HG02870 (cell line): Measurements from ENCODE around the gene PIK3C3.

Source experiments
- ATAC-seq: cut with Tn5 transposase; IDR thresholded peaks from one replicate; pipeline ENCODE4 v1.9.1; 2021; ENCODE audit warnings: mild to moderate bottlenecking, moderate library complexity; ENCODE audit not compliant: unreplicated experiment

PIK3C3 gene

DNA sequence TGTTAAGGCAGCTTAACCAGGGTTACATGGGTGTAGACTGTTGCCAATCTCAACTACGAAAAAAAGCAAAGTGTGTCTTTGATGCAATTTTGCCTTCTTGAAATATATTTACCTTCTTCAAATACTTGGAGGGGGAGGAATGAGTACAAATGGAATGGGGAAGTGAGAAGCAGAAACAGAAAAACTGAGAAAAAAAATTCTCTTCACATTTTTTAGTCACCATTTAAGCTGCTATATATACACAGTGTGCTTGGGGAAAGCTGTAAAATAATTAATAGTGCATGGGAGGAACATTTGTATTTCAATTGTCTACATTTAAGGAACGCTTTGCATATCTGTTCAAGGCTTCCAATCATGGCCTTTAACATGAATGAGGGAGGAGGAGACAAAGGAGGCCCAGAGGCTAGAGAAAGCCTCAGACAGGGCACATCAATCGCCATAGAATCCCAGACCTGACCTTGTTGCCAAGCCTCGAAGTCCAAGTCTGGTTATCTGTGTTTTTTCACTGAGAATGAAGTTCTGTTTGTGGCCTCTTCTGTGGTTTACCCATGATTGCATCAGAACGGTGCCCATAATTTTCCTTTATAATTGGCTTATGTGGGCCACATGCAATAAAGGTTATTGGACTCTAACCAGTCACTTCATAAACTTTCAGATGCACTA is 158.6 kb downstream of the PIK3C3 start:
- peak; percentile 77 for ATAC-seq

DNA sequence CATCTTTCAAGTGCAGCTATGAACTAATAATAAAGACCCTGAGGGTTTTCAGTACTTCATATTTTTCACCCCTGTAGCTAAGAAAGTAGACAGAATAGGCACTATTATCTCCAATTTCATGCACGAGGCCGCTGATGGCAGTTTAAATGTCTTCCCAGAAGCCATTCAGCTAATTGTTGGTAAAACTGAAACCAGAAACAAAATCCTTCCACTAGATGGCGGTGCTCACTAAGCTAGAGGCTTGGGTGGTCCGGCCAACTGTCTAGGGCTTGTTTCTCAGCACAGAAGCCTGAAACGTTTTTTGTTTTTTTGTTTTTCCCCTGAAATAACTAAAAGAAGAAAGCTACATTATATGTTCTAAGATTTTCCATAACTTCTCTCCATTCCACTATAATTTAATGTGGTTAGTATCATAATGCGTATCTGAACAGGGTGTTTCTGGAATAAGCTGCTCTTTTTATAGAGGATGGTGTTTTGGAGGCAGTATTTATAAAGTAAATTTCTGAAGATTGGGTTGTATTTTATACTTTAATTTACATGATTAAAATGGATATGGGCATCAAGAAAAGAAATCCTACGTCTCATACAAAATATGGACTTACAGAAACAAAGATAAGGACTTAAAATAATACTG is 159.4 kb downstream of the PIK3C3 start:
- peak; percentile 82 for ATAC-seq

DNA sequence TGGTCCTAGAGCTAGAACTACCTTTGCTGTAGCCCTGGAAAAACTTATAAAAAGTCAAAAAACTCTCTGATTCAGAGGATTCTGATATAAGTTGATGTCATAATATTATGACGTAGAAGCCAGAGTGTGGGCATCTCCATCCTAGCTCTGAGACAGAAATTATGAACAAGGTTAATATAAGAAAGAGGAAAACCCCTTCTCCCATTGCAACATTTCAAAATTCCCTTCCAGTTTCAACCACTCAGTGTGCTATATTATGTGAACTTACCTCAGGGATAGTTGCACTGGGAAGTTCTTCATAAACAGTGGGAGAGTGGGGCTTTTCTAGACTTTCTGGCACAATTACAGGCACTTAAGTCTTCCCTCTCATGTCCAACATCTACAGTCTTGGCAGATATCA is 171.6 kb downstream of the PIK3C3 start:
- ATAC-seq: no peak

DNA sequence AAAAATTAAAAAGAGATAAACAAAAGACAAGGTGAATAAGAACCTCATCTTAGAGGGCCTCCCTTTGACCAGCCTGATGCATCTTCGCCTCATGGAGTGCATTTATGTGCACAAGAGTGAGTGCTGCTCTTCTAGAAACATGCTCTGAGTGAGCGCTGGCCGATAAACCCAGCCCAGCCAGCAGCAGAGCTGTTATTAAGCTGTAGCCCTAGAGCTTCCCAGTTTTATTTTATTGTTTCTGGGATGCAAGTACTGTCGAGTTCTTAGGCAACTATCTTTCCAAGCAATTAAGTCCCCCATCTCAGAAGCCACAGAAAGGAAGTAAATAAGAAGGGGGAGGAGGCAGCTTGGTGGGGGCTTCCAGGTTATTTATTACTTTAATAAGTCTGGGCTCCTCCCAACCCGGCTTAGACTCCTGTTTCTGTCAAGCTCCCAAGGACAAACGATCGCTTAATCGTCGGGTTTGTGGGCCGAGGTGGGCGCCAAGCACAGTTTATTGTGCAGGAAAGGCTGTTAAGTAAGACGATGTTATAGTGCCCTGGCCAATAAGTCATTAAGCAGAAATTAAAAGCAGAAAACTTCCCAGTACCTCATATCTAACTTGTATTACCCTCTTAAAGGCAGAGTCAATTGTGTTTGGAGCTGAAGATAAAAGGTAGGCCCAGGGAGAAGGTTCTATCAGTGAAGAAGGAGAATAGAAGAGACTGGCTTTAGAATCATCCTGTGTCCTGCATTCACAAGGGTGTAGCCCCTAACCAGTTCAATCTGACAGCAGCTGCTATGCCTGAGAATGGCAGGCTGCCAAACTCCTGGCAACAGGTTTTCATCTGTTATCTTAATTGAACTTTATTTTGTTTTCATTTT is 176.3 kb downstream of the PIK3C3 start:
- ATAC-seq: no peak

DNA sequence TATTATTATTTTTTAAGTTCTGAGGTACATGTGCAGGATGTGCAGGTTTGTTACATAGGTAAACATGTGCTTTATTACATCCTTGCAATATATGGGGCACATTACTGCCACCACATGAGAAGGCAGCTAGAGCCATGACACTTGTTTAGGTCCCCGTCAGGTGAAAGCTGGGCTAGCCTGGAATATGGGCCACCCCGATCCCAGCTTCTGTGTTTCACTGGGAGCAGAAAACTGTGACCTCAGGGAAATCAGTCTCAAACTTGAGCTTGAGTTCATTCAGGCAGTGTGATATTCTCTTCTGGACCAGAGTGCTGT is 176.9 kb downstream of the PIK3C3 start:
- ATAC-seq: no peak
